ENCODE results near the gene DCTN5. TPM values are rescaled to one million over a fixed set of nuclear protein-coding genes. Genes with fewer than 3 reads are reported as not detected.

DCTN5 gene
- total and polyA plus RNA-seq, 2 of the 13 experiments (the other 11 are each of a cell fraction or from before 2014, with no cell fraction given), result 105 to 207 TPM

- TF ChIP-seq ZNF407 (CRISPR knock-in tag; IDR thresholded peaks at IDR 0.05; ENCODE audit: not compliant biosample characterization), result no peak
- TF ChIP-seq AGO2 (optimal IDR thresholded peaks at IDR 0.05; ENCODE audit: low read depth, low read length), result peak; percentile 58
- TF ChIP-seq ZNF740 (CRISPR knock-in tag; IDR thresholded peaks at IDR 0.05), result peak; percentile 91
- no peak for TF ChIP-seq TOPORS (CRISPR knock-in tag; IDR thresholded peaks at IDR 0.05)
- TF ChIP-seq ZMYM2 (CRISPR knock-in tag; IDR thresholded peaks at IDR 0.05), result no peak
- 0 out of 2 replicates have a peak, but pooled peaks have one; percentile 38 for TF ChIP-seq MXD3 (CRISPR knock-in tag; IDR thresholded peaks at IDR 0.05)
- no peak for TF ChIP-seq ARID5B (CRISPR knock-in tag; IDR thresholded peaks at IDR 0.05)
- TF ChIP-seq ZNF136 (CRISPR knock-in tag; IDR thresholded peaks at IDR 0.05; ENCODE audit: low read depth), result no peak
- TF ChIP-seq ZNF281 (CRISPR knock-in tag; IDR thresholded peaks at IDR 0.05; ENCODE audit: borderline replicate concordance), result peak; percentile 83
- TF ChIP-seq ZNF24 (IDR thresholded peaks at IDR 0.05), result no peak
- peak; percentile 84 for TF ChIP-seq ZNF263 (CRISPR knock-in tag; IDR thresholded peaks at IDR 0.05)
- TF ChIP-seq ZNF607 (CRISPR knock-in tag; IDR thresholded peaks at IDR 0.05; ENCODE audit: borderline replicate concordance), result no peak
- no peak for TF ChIP-seq ZKSCAN5 (CRISPR knock-in tag; IDR thresholded peaks at IDR 0.05)
These were observed 38.2 kb downstream of the DCTN5 start (continued) for GRCh38 chr16:23679274-23679985.
